ENCODE results near the gene TMEM240.
"Not testable (repeated sequence)": the region's sequence is repeated elsewhere in the genome, so short reads cannot be mapped to it uniquely, and the experiment has no call there.

Gene TMEM240

GRCh38 chr1:1557688-1558087, 17.3 kb upstream of the TMEM240 start:
- FAIRE-seq; DNase-seq (ENCODE audit: low spot score): not testable (repeated sequence)

- FAIRE-seq; DNase-seq (ENCODE audit: low spot score): not testable (repeated sequence)
These were observed 16.5 kb upstream of the TMEM240 start for GRCh38 chr1:1556961-1557360.

GRCh38 chr1:1556505-1556904, 16.1 kb upstream of the TMEM240 start:
- DNase-seq (ENCODE audit: low spot score) = no peak
- no peak for FAIRE-seq

- DNase-seq (ENCODE audit: low spot score) (peak; percentile 70), FAIRE-seq (no peak)
These were observed 14.8 kb upstream of the TMEM240 start for GRCh38 chr1:1554926-1555915.

GRCh38 chr1:1554550-1554925, 14.1 kb upstream of the TMEM240 start:
- DNase-seq (ENCODE audit: low spot score) (no peak), FAIRE-seq (no peak)

- DNase-seq (ENCODE audit: low spot score) = no peak
- FAIRE-seq = no peak
These were observed 13.5 kb upstream of the TMEM240 start for GRCh38 chr1:1553821-1554494.

- no peak for FAIRE-seq
- no peak for DNase-seq (ENCODE audit: low spot score)
These were observed 11.8 kb upstream of the TMEM240 start for GRCh38 chr1:1552263-1552639.

DNA sequence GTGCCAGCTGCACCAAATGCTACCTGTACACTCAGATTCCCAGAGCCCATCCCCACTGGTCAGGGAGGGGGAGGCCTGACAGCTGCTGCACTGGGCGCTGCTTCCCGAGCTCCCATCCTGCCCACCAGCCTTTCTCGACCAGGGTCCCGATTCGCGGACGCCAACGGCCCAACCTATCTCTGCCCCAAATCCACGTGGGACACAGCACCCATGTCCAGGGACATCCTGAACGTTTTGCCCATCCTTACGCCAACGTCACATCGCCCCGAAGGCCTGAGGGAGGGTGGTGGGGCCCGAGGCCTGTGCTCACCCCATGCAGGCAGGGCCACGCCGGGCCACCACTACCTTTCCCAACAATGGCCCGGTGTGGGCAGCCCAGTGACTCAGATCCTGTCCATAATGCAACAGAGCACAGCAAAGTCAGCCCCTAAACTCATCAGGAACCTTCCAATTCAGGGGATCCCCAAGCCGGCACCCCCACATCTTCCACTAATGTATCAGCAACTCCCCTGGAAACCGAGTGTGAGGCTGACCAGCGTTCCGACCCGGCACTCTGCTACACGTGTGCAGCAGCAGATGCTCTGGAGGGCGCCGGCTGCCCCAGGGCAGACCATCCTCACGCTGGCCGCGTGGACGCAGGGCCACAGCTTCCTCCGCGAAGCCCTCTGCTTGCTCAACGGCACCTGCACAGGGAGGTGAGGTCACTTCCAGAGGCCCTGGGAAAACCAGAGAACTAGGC, 11.3 kb upstream of the TMEM240 start:
- DNase-seq (ENCODE audit: low spot score) (no peak), FAIRE-seq (no peak)

DNA sequence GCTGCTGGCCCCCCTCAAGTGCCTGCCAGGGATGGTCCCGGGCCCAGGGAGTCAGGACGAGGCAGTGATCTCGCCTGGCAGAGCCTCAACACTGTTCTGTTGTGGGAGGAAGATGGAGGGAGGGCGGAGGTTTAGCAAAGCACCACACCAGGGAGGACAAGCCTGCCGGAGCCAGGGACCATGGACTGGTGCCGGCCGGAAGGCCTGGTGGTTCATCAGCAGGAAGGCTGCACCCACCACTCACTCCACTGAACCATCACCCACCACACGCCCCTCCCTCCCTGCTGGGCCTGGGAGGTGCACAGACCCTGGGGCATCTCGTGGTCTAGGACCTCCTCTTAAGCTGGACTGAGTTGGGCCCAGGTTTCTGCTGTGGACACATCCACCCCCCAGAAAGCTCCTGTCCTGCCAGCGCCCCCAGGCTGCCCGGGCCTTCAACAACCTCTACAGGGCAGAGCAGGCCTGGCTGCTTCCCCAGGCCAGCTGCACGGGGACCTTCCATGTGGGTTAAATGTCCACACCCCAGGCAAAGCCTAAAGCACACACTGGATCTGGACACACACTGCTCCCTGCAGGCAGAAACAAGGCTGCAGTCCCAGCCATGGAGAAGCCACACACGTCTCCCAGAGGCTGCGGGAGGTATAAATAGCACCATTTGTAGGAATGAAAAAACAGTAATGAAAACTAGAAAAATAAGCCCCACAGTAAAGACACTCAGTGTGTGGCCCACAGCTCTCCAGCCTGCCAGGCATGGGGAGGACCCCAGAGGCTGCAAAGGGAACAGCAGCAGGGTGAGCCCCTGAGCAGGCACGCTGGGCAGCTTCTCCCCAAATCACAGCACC, 10.4 kb upstream of the TMEM240 start:
- FAIRE-seq (no peak), DNase-seq (ENCODE audit: low spot score) (no peak)

DNA sequence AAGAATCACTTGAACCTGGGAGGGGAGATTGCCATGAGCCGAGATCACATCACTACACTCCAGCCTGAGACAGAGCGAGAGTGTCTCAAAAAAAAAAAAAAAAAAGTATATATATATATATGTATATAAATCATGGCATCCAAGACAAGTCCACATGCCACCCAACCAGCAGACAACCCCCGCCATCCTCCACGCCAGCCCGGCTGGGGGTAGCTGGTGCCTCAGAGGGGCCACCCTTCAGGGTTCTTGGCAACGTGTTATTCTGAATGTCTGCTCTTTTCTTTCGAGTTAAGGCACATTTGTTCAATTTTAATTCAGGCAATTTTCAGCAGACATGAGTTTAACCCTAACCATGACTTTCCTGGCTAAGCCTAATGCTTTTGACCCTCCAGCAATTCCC, 9.7 kb upstream of the TMEM240 start:
- FAIRE-seq = no peak
- DNase-seq (ENCODE audit: low spot score) = no peak

GRCh38 chr1:1548591-1548990, 8.2 kb upstream of the TMEM240 start:
- DNase-seq (ENCODE audit: low spot score) (no peak), FAIRE-seq (no peak)

- DNase-seq (ENCODE audit: low spot score) (no peak), FAIRE-seq (no peak)
These were observed 7.1 kb upstream of the TMEM240 start for GRCh38 chr1:1547476-1547875.

- FAIRE-seq = no peak
- DNase-seq (ENCODE audit: low spot score) = no peak
These were observed 6.6 kb upstream of the TMEM240 start for GRCh38 chr1:1547011-1547410.

- FAIRE-seq (no peak), DNase-seq (ENCODE audit: low spot score) (no peak)
These were observed 5.7 kb upstream of the TMEM240 start for GRCh38 chr1:1545946-1546737.

GRCh38 chr1:1544544-1544943, 4.1 kb upstream of the TMEM240 start:
- FAIRE-seq (no peak), DNase-seq (ENCODE audit: low spot score) (no peak)

- DNase-seq (ENCODE audit: low spot score) (no peak), FAIRE-seq (no peak)
These were observed 3.3 kb upstream of the TMEM240 start for GRCh38 chr1:1543706-1544099.

DNA sequence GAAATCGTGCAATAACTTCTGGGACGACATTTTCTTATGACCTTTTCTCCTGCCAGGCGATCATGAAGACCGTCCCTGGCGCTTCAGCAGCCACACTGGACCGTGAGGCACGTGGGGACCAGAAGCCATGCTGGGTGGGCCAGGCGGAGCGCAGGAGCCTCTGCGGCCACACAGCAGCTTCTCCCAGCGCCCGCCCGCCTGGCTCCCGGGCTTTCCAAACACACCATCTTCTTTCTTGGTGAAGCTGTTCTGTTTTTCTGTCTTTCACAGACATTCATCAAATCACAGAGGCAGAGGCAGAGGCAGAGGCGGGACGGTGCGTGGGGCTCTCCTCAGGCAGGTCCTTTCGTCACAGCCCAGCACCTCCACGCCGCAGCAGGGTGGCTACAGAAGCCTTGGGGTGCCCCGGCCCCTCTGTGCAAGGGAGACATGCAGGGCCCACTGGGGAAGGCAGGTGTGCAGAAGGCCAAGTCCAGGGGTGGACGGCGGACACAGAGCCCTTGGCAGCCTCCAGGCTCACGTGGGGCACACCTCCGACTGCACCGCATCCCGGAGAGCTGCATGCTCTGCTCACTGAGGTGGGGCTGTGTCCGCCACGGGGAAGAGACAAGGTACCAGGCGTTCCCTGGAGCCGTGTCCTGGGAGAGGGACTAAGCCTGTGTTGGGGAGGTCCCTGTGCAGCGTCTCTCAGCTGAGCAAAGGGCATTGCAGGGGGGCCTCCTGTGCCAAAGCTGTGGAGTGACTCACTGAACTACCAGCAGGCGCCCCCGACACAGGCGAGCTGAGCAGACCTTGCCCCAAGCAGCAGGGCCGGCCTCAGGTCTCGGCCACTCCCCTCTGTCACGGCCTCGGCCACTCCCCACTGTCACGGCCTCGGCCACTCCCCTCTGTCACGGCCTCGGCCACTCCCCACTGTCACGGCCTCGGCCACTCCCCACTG, 2.6 kb upstream of the TMEM240 start:
- FAIRE-seq = no peak
- DNase-seq (ENCODE audit: low spot score) = no peak

- DNase-seq (ENCODE audit: low spot score) (no peak), FAIRE-seq (no peak)
These were observed 1.7 kb upstream of the TMEM240 start for GRCh38 chr1:1541956-1542765.

Measured in RCC 7860 (cell line).